Stimulated activated CD8-positive, alpha-beta memory T cell treated with anti-CD3 and anti-CD28 coated beads, Interleukin-4, amount 100 ng/mL, for 48 hours (primary cell): ENCODE results near the gene ALDH7A1.
"Not testable (repeated sequence)": the region's sequence is repeated elsewhere in the genome, so short reads cannot be mapped to it uniquely, and the experiment has no call there.

ENCODE experiments used
- DNase-seq: peaks from one replicate; pipeline ENCODE4 v3.0.0-alpha.2; 2020

Gene ALDH7A1

GRCh38 chr5:126594748-126595485, at the start of gene ALDH7A1:
TSS of gene ALDH7A1 (minus strand) at chr5:126595219. CDS start at chr5:126595198, 21 bp downstream.
- DNase-seq, result peak; percentile 69

DNA sequence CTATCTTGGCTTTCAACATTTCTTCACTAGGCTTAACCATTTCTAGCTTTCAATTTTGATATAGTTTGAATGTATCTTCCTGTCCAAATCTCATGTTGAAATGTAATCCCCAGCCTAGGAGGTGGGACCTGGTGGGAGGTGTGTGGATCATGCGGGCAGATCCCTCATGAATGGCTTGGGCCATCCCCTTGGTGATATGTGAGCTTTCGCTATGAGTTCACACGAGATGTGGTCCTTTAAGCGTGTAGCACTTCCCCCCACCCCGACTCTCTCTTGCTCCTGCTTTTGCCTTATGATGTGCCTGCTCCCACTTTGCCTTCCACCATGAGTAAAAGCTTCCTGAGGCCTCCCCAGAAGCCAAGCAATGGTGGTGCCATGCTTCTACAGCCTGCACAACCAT, 46.4 kb upstream of the ALDH7A1 start:
- no peak for DNase-seq

DNA sequence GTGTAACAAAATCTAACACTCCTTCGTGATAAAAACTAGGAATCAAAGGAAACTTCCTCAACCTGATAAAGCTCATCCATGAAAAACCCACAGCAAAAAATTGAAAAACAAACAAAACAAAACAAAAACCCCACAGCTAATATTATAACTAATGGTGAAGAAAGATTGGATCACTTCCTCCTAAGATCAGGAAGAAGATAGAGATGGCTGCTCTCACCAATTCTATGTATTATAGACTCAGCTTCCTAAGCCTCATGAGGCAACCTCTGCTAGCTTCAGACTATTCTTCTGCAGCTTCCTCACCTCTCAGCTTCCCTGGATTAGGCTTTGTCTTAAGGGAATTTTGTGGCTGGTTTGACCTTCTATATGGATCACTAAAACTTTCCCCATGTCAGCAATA, 45.8 kb upstream of the ALDH7A1 start:
- DNase-seq, result no peak

GRCh38 chr5:126636956-126637355, 41.9 kb upstream of the ALDH7A1 start:
- DNase-seq, result no peak

DNA sequence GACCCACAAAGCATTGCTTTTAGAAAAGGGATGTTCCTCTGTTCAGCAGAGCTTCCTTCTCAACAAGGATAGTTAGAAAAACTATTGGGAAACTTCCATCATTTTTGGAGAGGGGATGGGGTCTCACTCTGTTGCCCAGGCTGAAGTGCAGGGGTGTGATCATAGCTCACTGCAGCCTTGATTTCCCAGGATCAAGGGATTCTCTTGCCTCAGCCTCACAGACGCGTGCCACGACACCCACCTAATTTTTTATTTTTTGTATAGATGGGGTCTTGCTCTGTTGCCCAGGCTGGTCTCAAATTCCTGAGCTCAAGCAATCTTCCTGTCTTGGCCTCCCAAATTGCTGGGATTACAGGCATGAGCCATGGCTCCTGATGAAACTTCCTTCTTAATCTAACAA, 40.6 kb upstream of the ALDH7A1 start:
- no peak for DNase-seq

DNA sequence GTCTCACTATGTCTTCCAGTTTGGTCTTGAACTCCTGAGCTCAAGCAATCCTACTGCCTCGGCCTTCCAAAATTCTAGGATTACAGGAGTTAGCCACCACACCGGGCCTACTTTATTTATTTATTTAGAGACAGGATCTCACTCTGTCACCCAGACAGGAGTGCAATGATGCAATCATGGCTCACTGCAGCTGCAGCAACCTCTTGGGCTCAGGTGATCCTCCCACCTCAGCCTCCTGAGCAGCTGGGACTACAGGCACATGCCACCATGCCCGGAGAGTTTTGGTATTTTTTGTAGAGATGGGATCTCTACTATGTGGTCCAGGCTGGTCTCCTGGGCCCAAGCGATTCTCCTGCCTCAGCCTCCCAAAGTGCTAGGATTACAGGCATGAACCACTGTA, 38.5 kb upstream of the ALDH7A1 start:
- DNase-seq, result no peak

DNA sequence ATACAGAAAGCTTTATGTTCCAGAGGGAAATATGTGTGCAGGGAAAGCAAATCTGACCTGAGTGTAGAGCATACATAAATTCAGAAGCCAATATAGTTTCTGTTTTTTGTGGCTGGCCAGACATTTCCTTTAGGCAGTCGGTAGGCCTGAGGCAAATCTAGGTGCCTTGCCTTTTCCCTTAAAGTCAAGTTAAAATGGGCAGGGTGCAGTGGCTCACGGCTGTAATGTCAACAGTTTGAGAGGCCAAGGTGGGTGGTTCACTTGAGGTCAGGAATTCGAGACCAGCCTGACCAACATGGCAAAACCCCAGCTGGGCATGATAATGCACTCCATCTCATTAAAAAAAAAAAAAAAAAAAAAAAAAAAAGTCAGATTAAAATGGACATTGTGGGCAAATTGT, 36.9 kb upstream of the ALDH7A1 start:
- DNase-seq, result no peak

DNA sequence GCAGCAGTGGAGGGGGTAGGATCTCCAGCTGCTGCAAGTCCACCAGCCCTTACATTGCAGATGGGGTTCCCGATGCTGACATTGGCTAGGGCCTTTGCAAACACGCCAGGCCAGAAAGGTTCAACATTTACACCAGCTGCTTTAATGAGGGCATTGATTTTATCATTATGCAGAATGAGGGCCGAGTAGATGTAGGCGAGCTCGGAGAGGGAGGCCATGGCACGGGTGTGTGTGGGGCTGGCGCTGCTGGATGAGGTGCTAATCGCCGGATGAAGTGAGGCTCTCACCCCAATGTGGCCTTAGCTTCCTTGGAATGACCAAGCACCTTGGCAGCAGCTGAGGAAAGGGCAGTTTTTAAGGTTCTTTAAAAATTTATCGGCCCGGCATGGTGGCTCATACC, 33.1 kb upstream of the ALDH7A1 start:
- DNase-seq, result no peak

GRCh38 chr5:126624534-126624933, 29.5 kb upstream of the ALDH7A1 start:
- DNase-seq, result no peak

- no peak for DNase-seq
These were observed 24.8 kb upstream of the ALDH7A1 start for GRCh38 chr5:126619781-126620180.

GRCh38 chr5:126617603-126618002, 22.6 kb upstream of the ALDH7A1 start:
- not testable (repeated sequence) for DNase-seq

GRCh38 chr5:126615286-126615685, 20.3 kb upstream of the ALDH7A1 start:
- no peak for DNase-seq

DNA sequence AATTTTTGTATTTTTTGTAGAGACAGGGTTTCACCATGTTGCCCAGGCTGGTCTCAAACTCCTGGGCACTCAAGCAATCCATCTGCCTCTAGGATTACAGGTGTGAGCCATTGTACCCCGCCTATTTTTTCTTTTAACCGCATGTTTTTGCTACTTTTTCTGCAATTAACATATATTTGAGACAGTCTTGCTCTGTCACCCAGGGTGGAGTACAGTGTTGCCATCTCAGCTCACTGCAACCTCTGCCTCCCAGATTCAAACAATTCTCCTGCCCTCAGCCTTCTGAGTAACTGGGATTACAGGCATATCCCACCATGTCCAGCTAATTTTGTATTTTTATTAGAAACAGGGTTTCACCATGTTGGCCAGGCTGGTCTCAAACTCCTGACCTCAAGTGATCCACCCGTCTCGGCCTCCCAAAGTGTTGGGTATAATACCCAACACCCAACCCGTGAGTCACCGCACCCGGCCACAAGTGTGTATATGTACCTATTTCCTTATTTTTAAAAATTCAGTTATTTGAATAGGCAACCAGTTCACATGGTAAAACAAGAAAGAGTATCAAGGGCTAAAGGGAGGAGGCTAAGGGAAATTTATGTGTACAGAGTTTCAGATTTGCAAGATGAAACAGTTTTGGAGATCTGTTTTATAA, 19.0 kb upstream of the ALDH7A1 start:
- no peak for DNase-seq

- no peak for DNase-seq
These were observed 15.6 kb upstream of the ALDH7A1 start for GRCh38 chr5:126610616-126611015.

DNA sequence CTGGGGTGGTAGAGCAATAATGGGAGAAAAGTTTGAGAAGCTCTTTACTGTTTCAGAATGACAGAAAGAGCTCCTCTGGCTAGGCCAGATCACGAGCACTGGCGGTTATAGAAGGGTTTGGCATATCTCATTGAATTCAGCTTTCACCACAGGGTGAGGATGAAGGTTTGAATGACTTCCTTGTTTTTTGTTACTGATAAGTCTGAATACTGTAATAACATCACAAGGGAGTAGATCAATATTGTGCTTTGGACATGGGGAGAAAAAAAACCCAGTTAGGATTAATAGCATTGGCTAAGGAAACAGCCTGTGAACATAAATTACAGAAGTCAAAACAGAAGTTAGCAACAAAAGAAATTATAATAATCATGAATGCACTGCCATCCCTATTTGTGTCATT, 15.1 kb upstream of the ALDH7A1 start:
- DNase-seq, result no peak

DNA sequence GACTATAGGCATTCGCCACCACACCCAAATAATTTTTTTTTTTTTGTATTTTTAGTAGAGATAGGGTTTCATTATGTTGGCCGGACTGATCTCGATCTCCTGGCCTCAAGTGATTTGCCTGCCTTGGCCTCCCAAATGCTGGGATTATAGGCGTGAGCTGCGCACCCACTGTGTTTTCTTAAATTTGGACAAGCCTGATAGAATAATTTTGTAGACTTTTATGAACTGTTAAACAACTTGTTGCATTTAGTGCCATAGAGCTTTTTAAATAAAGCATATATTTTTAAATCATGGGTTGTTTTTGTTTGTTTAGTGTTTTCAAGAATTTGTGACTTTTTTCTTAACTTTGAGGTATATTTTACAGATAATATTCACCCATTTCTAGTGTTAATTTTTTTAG, 10.5 kb upstream of the ALDH7A1 start:
- no peak for DNase-seq

DNA sequence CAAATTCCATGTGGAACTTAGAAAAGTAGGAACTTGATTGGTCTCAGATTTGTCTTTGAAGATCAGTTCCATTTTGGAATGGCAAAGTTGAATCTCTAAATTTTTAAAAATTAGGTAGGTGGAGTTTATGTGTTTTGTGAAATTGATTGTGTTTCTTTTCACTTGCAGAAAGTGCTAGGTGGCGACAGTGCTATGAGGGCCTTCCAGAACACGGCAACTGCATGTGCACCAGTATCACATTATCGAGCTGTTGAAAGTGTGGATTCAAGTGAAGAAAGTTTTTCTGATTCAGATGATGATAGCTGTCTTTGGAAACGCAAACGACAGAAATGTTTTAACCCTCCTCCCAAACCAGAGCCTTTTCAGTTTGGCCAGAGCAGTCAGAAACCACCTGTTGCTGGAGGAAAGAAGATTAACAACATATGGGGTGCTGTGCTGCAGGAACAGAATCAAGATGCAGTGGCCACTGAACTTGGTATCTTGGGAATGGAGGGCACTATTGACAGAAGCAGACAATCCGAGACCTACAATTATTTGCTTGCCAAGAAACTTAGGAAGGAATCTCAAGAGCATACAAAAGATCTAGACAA, 8.5 kb upstream of the ALDH7A1 start:
- DNase-seq, result no peak

GRCh38 chr5:126600631-126601511, 5.9 kb upstream of the ALDH7A1 start, which contains the start of gene PHAX:
TSS of gene PHAX (plus strand) at chr5:126600947. CDS start at chr5:126600963, 16 bp downstream.
- DNase-seq, result peak; percentile 80

- DNase-seq, result not testable (repeated sequence)
These were observed 5.1 kb upstream of the ALDH7A1 start for GRCh38 chr5:126599971-126600630.

GRCh38 chr5:126599499-126599898, 4.5 kb upstream of the ALDH7A1 start:
- DNase-seq, result no peak

GRCh38 chr5:126597156-126597555, 2.1 kb upstream of the ALDH7A1 start:
- no peak for DNase-seq

DNA sequence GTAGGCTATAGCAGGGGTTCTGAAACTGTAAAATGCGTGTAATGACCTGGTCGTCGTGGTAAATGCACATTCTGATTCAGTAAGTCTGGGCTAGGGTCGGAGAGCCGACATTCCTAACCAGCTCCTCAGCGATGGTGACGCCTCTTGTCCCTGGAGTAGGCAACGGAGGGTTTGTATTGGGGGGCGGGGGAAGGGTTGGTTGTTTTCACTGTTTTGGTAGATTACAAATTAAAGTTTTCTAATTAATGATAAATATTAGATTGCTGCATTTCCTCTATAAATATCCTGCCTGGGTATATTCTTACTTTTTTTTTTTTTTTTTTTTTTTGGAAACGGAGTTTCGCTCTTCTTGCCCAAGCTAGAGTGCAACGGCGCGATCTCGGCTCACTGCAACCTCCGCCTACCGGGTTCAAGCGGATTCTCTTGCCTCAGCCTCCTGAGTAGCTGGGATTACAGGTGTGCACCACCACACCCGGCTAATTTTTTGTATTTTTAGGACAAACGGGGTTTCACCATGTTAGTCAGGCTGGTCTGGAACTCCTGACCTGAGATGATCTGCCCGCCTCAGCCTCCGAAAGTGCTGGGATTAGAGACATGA, 566 bp upstream of the ALDH7A1 start:
- no peak for DNase-seq
